Measurements from ENCODE around the gene AGMO.

The AGMO gene

GRCh38 chr7:15581352-15581951, 19.6 kb upstream of the AGMO start:
- Mint-ChIP-seq H3K4me3 (no peak overlapping the region), H3K27ac (no peak overlapping the region), H3K9me3 (peaks cover 13% of the 10 kb centered on the region), H3K4me1 (ENCODE audit: low read depth) (no peaks in the 10 kb centered on the region), H3K27me3 (ENCODE audit: low read depth) (no peaks in the 10 kb centered on the region), H3K36me3 (ENCODE audit: low read depth) (no peaks in the 10 kb centered on the region)

GRCh38 chr7:15580604-15581351, 19.0 kb upstream of the AGMO start:
- Mint-ChIP-seq H3K4me3 (no peak overlapping the region), H3K4me1 (ENCODE audit: low read depth) (no peaks in the 10 kb centered on the region), H3K27ac (no peak overlapping the region), H3K36me3 (ENCODE audit: low read depth) (no peaks in the 10 kb centered on the region), H3K9me3 (peaks cover 13% of the 10 kb centered on the region), H3K27me3 (ENCODE audit: low read depth) (no peaks in the 10 kb centered on the region)

- Mint-ChIP-seq H3K4me3 (no peak overlapping the region), H3K4me1 (ENCODE audit: low read depth) (no peaks in the 10 kb centered on the region), H3K36me3 (ENCODE audit: low read depth) (no peaks in the 10 kb centered on the region), H3K27ac (no peak overlapping the region), H3K9me3 (peaks cover 15% of the 10 kb centered on the region), H3K27me3 (ENCODE audit: low read depth) (no peaks in the 10 kb centered on the region)
Measured at GRCh38 chr7:15577600-15577999, 15.8 kb upstream of the AGMO start.

- Mint-ChIP-seq H3K9me3 (peaks cover 12% of the 10 kb centered on the region), H3K36me3 (ENCODE audit: low read depth) (no peaks in the 10 kb centered on the region), H3K4me1 (ENCODE audit: low read depth) (no peaks in the 10 kb centered on the region)
Measured at GRCh38 chr7:15571301-15571878, 9.6 kb upstream of the AGMO start.

GRCh38 chr7:15567652-15568051, 5.8 kb upstream of the AGMO start:
- peaks cover 6% of the 10 kb centered on the region for H3K9me3 Mint-ChIP-seq

More at GRCh38 chr7:15571301-15571878, 9.6 kb upstream of the AGMO start:
- H3K27ac Mint-ChIP-seq: no peak overlapping the region
- no peak overlapping the region for H3K4me3 Mint-ChIP-seq
- H3K27me3 Mint-ChIP-seq (ENCODE audit: low read depth): no peaks in the 10 kb centered on the region

GRCh38 chr7:15567036-15567435, 5.2 kb upstream of the AGMO start:
- Mint-ChIP-seq H3K4me1 (ENCODE audit: low read depth) (no peaks in the 10 kb centered on the region), H3K36me3 (ENCODE audit: low read depth) (no peaks in the 10 kb centered on the region), H3K27me3 (ENCODE audit: low read depth) (no peaks in the 10 kb centered on the region), H3K9me3 (peaks cover 6% of the 10 kb centered on the region), H3K27ac (no peak overlapping the region), H3K4me3 (no peak overlapping the region)

More at GRCh38 chr7:15567652-15568051, 5.8 kb upstream of the AGMO start:
- no peaks in the 10 kb centered on the region for H3K27me3 Mint-ChIP-seq (ENCODE audit: low read depth)
- H3K36me3 Mint-ChIP-seq (ENCODE audit: low read depth): no peaks in the 10 kb centered on the region
- H3K4me3 Mint-ChIP-seq: no peak overlapping the region
- no peaks in the 10 kb centered on the region for H3K4me1 Mint-ChIP-seq (ENCODE audit: low read depth)
- H3K27ac Mint-ChIP-seq: no peak overlapping the region

GRCh38 chr7:15566476-15566875, 4.7 kb upstream of the AGMO start:
- peaks cover under 1% of the 10 kb centered on the region for H3K9me3 Mint-ChIP-seq
- no peak overlapping the region for H3K4me3 Mint-ChIP-seq
- no peak overlapping the region for H3K27ac Mint-ChIP-seq
- no peaks in the 10 kb centered on the region for H3K36me3 Mint-ChIP-seq (ENCODE audit: low read depth)
- no peaks in the 10 kb centered on the region for H3K27me3 Mint-ChIP-seq (ENCODE audit: low read depth)
- H3K4me1 Mint-ChIP-seq (ENCODE audit: low read depth): no peaks in the 10 kb centered on the region

- no peak overlapping the region for H3K4me3 Mint-ChIP-seq
- H3K9me3 Mint-ChIP-seq: no peaks in the 10 kb centered on the region
- no peaks in the 10 kb centered on the region for H3K27me3 Mint-ChIP-seq (ENCODE audit: low read depth)
- no peaks in the 10 kb centered on the region for H3K36me3 Mint-ChIP-seq (ENCODE audit: low read depth)
- no peak overlapping the region for H3K27ac Mint-ChIP-seq
- H3K4me1 Mint-ChIP-seq (ENCODE audit: low read depth): no peaks in the 10 kb centered on the region
Measured at GRCh38 chr7:15560968-15561367, 847 bp downstream of the AGMO start.

GRCh38 chr7:15559416-15559928, 2.3 kb downstream of the AGMO start:
- Mint-ChIP-seq H3K4me3 (no peak overlapping the region), H3K27ac (no peak overlapping the region), H3K9me3 (no peaks in the 10 kb centered on the region), H3K27me3 (ENCODE audit: low read depth) (no peaks in the 10 kb centered on the region), H3K4me1 (ENCODE audit: low read depth) (no peaks in the 10 kb centered on the region), H3K36me3 (ENCODE audit: low read depth) (no peaks in the 10 kb centered on the region)

GRCh38 chr7:15558756-15559155, 3.1 kb downstream of the AGMO start:
- Mint-ChIP-seq H3K27ac (no peak overlapping the region), H3K36me3 (ENCODE audit: low read depth) (no peaks in the 10 kb centered on the region), H3K27me3 (ENCODE audit: low read depth) (no peaks in the 10 kb centered on the region), H3K4me3 (no peak overlapping the region), H3K4me1 (ENCODE audit: low read depth) (no peaks in the 10 kb centered on the region), H3K9me3 (no peaks in the 10 kb centered on the region)

- no peaks in the 10 kb centered on the region for H3K36me3 Mint-ChIP-seq (ENCODE audit: low read depth)
- H3K9me3 Mint-ChIP-seq: no peaks in the 10 kb centered on the region
- H3K4me1 Mint-ChIP-seq (ENCODE audit: low read depth): no peaks in the 10 kb centered on the region
- no peak overlapping the region for H3K27ac Mint-ChIP-seq
- no peaks in the 10 kb centered on the region for H3K27me3 Mint-ChIP-seq (ENCODE audit: low read depth)
- no peak overlapping the region for H3K4me3 Mint-ChIP-seq
Measured at GRCh38 chr7:15557686-15558085, 4.1 kb downstream of the AGMO start.

GRCh38 chr7:15557186-15557585, 4.6 kb downstream of the AGMO start:
- H3K4me3 Mint-ChIP-seq: no peak overlapping the region
- no peaks in the 10 kb centered on the region for H3K36me3 Mint-ChIP-seq (ENCODE audit: low read depth)
- H3K27me3 Mint-ChIP-seq (ENCODE audit: low read depth): no peaks in the 10 kb centered on the region
- no peak overlapping the region for H3K27ac Mint-ChIP-seq
- H3K9me3 Mint-ChIP-seq: no peaks in the 10 kb centered on the region
- no peaks in the 10 kb centered on the region for H3K4me1 Mint-ChIP-seq (ENCODE audit: low read depth)

GRCh38 chr7:15556339-15557105, 5.3 kb downstream of the AGMO start:
- Mint-ChIP-seq H3K36me3 (ENCODE audit: low read depth) (no peaks in the 10 kb centered on the region), H3K4me3 (no peak overlapping the region), H3K4me1 (ENCODE audit: low read depth) (no peaks in the 10 kb centered on the region), H3K27ac (no peak overlapping the region), H3K27me3 (ENCODE audit: low read depth) (no peaks in the 10 kb centered on the region), H3K9me3 (no peaks in the 10 kb centered on the region)

GRCh38 chr7:15555381-15555859, 6.4 kb downstream of the AGMO start:
- Mint-ChIP-seq H3K4me1 (ENCODE audit: low read depth) (no peaks in the 10 kb centered on the region), H3K4me3 (no peak overlapping the region), H3K36me3 (ENCODE audit: low read depth) (no peaks in the 10 kb centered on the region), H3K9me3 (no peaks in the 10 kb centered on the region), H3K27me3 (ENCODE audit: low read depth) (no peaks in the 10 kb centered on the region), H3K27ac (no peak overlapping the region)

Data from T-helper 1 cell treated with Interleukin-12 subunit alpha and Interleukin-12 subunit beta and Interleukin-4 antibody, amounts not matched to agents 30 μg/mL and 1 μg/mL, for 36 hours (primary cell).